H1 (cell line): ENCODE results near the gene LMAN2. TPM values are rescaled to one million over a fixed set of nuclear protein-coding genes. Genes with fewer than 3 reads are reported as not detected.

Experiments
- CTCF ChIA-PET: fragments of 300-600 bp; sonication (Branson Sonifier 250); formaldehyde crosslinking; loops from one replicate; lab custom pipeline; 2021; ENCODE audit not compliant: partially characterized antibody; lab: Charles Lee
- POLR2A ChIA-PET: fragments of 300-600 bp; sonication (Branson Sonifier 250); formaldehyde crosslinking; loops from one replicate; lab custom pipeline; 2021; ENCODE audit warnings: inconsistent platforms; ENCODE audit not compliant: partially characterized antibody; lab: Charles Lee
- DNase-seq, 2 experiments: peaks; one replicate each; pipeline versions ENCODE4 v3.0.0 to v3.0.0-alpha.2; 2010 to 2022; ENCODE audit warnings: low spot score in 2 of 2, low read depth in 1 of 2, mixed read lengths in 1 of 2
- FAIRE-seq: peaks from 2 replicates; lab custom pipeline; 2011; peaks lifted over from hg19 to GRCh38; lab: Jason Lieb, UNC
- H2AFZ ChIP-seq: 2 replicates; pipeline ENCODE4 v1.8.1; 2012; ENCODE audit warnings: low read length, inconsistent platforms
- H2AK5ac ChIP-seq: 2 replicates; pipeline ENCODE4 v1.6.1; 2013; ENCODE audit warnings: low read depth, low read length
- H2BK120ac ChIP-seq: replicated peaks from 2 replicates; pipeline ENCODE3; 2013; ENCODE audit warnings: low read depth, low read length, inconsistent platforms
- H2BK12ac ChIP-seq: 2 replicates; pipeline ENCODE4 v1.6.1; 2013; ENCODE audit warnings: low read depth, low read length
- H2BK15ac ChIP-seq: 2 replicates; pipeline ENCODE4 v1.6.1; 2013; ENCODE audit warnings: low read length
- H2BK20ac ChIP-seq: 2 replicates; pipeline ENCODE4 v1.6.1; 2013; ENCODE audit warnings: low read length
- H2BK5ac ChIP-seq: 2 replicates; pipeline ENCODE4 v1.6.1; 2013; ENCODE audit warnings: low read depth, low read length
- H3K14ac ChIP-seq: 2 replicates; pipeline ENCODE4 v1.6.1; 2013; ENCODE audit warnings: inconsistent platforms; ENCODE audit not compliant: insufficient read length
- H3K18ac ChIP-seq: 2 replicates; pipeline ENCODE4 v1.6.1; 2013; ENCODE audit warnings: low read length; ENCODE audit errors: extremely low read depth
- H3K23ac ChIP-seq: 2 replicates; pipeline ENCODE4 v1.6.1; 2013; ENCODE audit warnings: inconsistent platforms; ENCODE audit not compliant: insufficient read length
- H3K23me2 ChIP-seq: 2 replicates; pipeline ENCODE4 v1.6.1; 2013; ENCODE audit warnings: low read depth, low read length
- H3K27ac ChIP-seq: 2 replicates; pipeline ENCODE4 v1.6.1; 2011; ENCODE audit warnings: low read depth, low read length, inconsistent platforms
- H3K27me3 ChIP-seq, 4 experiments: replicated peaks in 1 of 4; 1 replicate in 1 of 4; 2 replicates in 3 of 4; pipeline versions ENCODE4 v1.6.1 to v1.8.1; 2011 to 2013; ENCODE audit warnings: low read length in 3 of 4, mild to moderate bottlenecking in 3 of 4, inconsistent platforms in 2 of 4, mixed read lengths in 2 of 4, moderate library complexity in 1 of 4; ENCODE audit not compliant: control insufficient read depth in 3 of 4, insufficient read depth in 3 of 4; ENCODE audit errors: extremely low read depth in 1 of 4
- H3K36me3 ChIP-seq, 4 experiments: 2 replicates each; pipeline versions ENCODE4 v1.6.1 to v1.8.1; 2011 to 2013; ENCODE audit warnings: mild to moderate bottlenecking in 4 of 4, low read length in 3 of 4, moderate library complexity in 2 of 4, control low read depth in 1 of 4, inconsistent platforms in 1 of 4; ENCODE audit not compliant: insufficient read depth in 4 of 4, control insufficient read depth in 2 of 4
- H3K4ac ChIP-seq: replicated peaks from 2 replicates; pipeline ENCODE3; 2013; ENCODE audit warnings: low read length, low read depth, mixed read lengths, inconsistent platforms; ENCODE audit not compliant: insufficient read length
- H3K4me1 ChIP-seq, 4 experiments: replicated peaks in 1 of 4; 1 replicate in 1 of 4; 2 replicates in 3 of 4; pipeline versions ENCODE4 v1.6.1 to v1.8.1; 2011 to 2013; ENCODE audit warnings: low read length in 3 of 4, inconsistent platforms in 2 of 4, mixed read lengths in 1 of 4; ENCODE audit not compliant: insufficient read depth in 4 of 4, control insufficient read depth in 3 of 4
- H3K4me2 ChIP-seq, 2 experiments: 2 replicates each; pipeline versions ENCODE4 v1.6.1 to v1.8.1; 2011 to 2013; ENCODE audit warnings: low read depth in 2 of 2, low read length in 2 of 2, control low read depth in 1 of 2, inconsistent platforms in 1 of 2, mild to moderate bottlenecking in 1 of 2; ENCODE audit not compliant: insufficient read depth in 1 of 2
- H3K4me3 ChIP-seq, 4 experiments: fragments of 200-600, 300-600 bp in 1 of 4; sonication (generic), shearing (Covaris generic), sonication (Bioruptor Twin) in 1 of 4; 2 replicates each; pipeline versions ENCODE4 v1.5.1 to v1.8.1; 2011 to 2016; ENCODE audit warnings: low read length in 4 of 4, low read depth in 3 of 4, control low read depth in 2 of 4, inconsistent platforms in 2 of 4, mild to moderate bottlenecking in 2 of 4, mixed read lengths in 1 of 4, moderate library complexity in 1 of 4; ENCODE audit not compliant: insufficient read depth in 2 of 4; ENCODE audit errors: extremely low read depth in 1 of 4
- H3K56ac ChIP-seq: replicated peaks from 2 replicates; pipeline ENCODE3; 2013; ENCODE audit warnings: low read depth, mild to moderate bottlenecking, mixed read lengths, low read length, inconsistent platforms; ENCODE audit not compliant: insufficient read length
- H3K79me1 ChIP-seq: 2 replicates; pipeline ENCODE4 v1.6.1; 2013; ENCODE audit warnings: low read depth, low read length, control low read depth
- H3K79me2 ChIP-seq, 2 experiments: 2 replicates each; pipeline versions ENCODE4 v1.6.1 to v1.8.1; 2012 to 2013; ENCODE audit warnings: low read length in 2 of 2, mild to moderate bottlenecking in 2 of 2, inconsistent platforms in 1 of 2; ENCODE audit not compliant: insufficient read depth in 2 of 2, control insufficient read depth in 1 of 2
- H3K9ac ChIP-seq, 4 experiments: replicated peaks in 1 of 4; 1 replicate in 1 of 4; 2 replicates in 3 of 4; pipeline versions ENCODE4 v1.6.1 to v1.8.1; 2011 to 2013; ENCODE audit warnings: low read depth in 3 of 4, low read length in 3 of 4, control low read depth in 2 of 4, mild to moderate bottlenecking in 2 of 4, moderate library complexity in 2 of 4, inconsistent platforms in 1 of 4; ENCODE audit errors: extremely low read depth in 1 of 4
- H3K9me3 ChIP-seq, 2 experiments: 2 replicates each; pipeline versions ENCODE4 v1.6.1 to v1.8.1; 2012 to 2013; ENCODE audit warnings: mild to moderate bottlenecking in 2 of 2, moderate library complexity in 2 of 2, control low read depth in 1 of 2, inconsistent platforms in 1 of 2, low read depth in 1 of 2, low read length in 1 of 2, mixed read lengths in 1 of 2; ENCODE audit not compliant: insufficient read depth in 2 of 2
- H4K20me1 ChIP-seq, 2 experiments: replicated peaks in 1 of 2; 2 replicates each; pipeline versions ENCODE3 to v1.8.1; 2011 to 2013; ENCODE audit warnings: inconsistent platforms in 2 of 2, low read length in 2 of 2, mild to moderate bottlenecking in 1 of 2; ENCODE audit not compliant: insufficient read depth in 2 of 2, control insufficient read depth in 1 of 2
- H4K5ac ChIP-seq: 2 replicates; pipeline ENCODE4 v1.6.1; 2013; ENCODE audit warnings: low read length, low read depth, mixed read lengths, inconsistent platforms; ENCODE audit not compliant: insufficient read length
- H4K8ac ChIP-seq: 2 replicates; pipeline ENCODE4 v1.8.0; 2013; ENCODE audit warnings: mild to moderate bottlenecking, moderate library complexity, low read length, inconsistent platforms; ENCODE audit not compliant: insufficient read depth; ENCODE audit errors: extremely low read depth
- H4K91ac ChIP-seq: replicated peaks from 2 replicates; pipeline ENCODE3; 2013; ENCODE audit warnings: low read length, mixed read lengths, inconsistent platforms; ENCODE audit not compliant: insufficient read length
- ATF2 ChIP-seq: IDR thresholded peaks from 2 replicates; pipeline ENCODE4 v1.6.1; 2012; ENCODE audit warnings: low read length, inconsistent platforms
- MAX ChIP-seq: IDR thresholded peaks from 2 replicates; pipeline ENCODE4 v1.6.1; 2012; ENCODE audit warnings: inconsistent platforms
- SUZ12 ChIP-seq: fragments of 200-600 bp; sonication (generic); IDR thresholded peaks from 2 replicates; pipeline ENCODE4 v1.6.1; 2012; ENCODE audit warnings: mild to moderate bottlenecking, inconsistent platforms, low read length, moderate library complexity, mixed read lengths
- TBP ChIP-seq: IDR thresholded peaks from 2 replicates; pipeline ENCODE4 v1.6.1; 2011; ENCODE audit warnings: low read depth, low read length, improper control_type of control experiment
- WGBS, 2 experiments: shearing (Covaris generic) in 1 of 2; methylation state at CpG; one replicate each; pipeline versions ENCODE4 v1.1.6 to v1.1.7; 2013 to 2015; ENCODE audit warnings: low lambda C conversion rate in 2 of 2, mixed read lengths in 2 of 2, inconsistent platforms in 1 of 2, low coverage in 1 of 2, missing lambda C conversion rate in 1 of 2; ENCODE audit not compliant: insufficient replicate concordance in 2 of 2, insufficient coverage in 1 of 2, insufficient read length in 1 of 2; ENCODE audit errors: extremely low coverage in 1 of 2, missing lambda C conversion rate in 1 of 2; 5-methylcytosine and 5-hydroxymethylcytosine counted together
- polyA plus RNA-seq, 7 experiments: library from polyadenylated mRNA; depleted of rRNA in 3 of 7; stranded (reverse) in 5 of 7; unstranded in 2 of 7; fragments of >200 nt in 5 of 7; fragments of 200-250 nt in 2 of 7; gene quantifications; 1 replicate in 5 of 7; 2 replicates in 1 of 7; 4 replicates in 1 of 7; pipeline versions ENCODE4 v1.2.1 to v1.2.3, GENCODE V29; 2011 to 2013; ENCODE audit warnings: missing spikeins in 2 of 7, mixed read lengths in 2 of 7
- total RNA-seq: library from RNA; stranded (reverse); fragmentation: NEBNext Ultra II Directional; extraction: Animal tissue kit (Norgen Biotek cat#: 25700); gene quantifications from 2 replicates; pipeline ENCODE4 v1.2.1, GENCODE V29; 2021

The LMAN2 gene
- total and polyA plus RNA-seq, 2 of the 8 experiments (the other 6 are each of a cell fraction or from before 2014, with no cell fraction given): 116 to 225 TPM

GRCh38 chr5:177389241-177390169 lies 38.0 kb upstream of the LMAN2 start:
- DNase-seq (no peak), FAIRE-seq (no peak)
- H3K9ac ChIP-seq: no peak overlapping the region
- no peak overlapping the region for H4K8ac ChIP-seq
- peaks cover 0 to 3% (median 0%) of the 10 kb centered on the region in 4 experiments; a peak in 4 of 7 replicates for H3K4me1 ChIP-seq
- H3K23ac ChIP-seq: no peak overlapping the region
- no peak overlapping the region for H3K4ac ChIP-seq
- no peak overlapping the region for H2AK5ac ChIP-seq
- H2BK5ac ChIP-seq: no peak overlapping the region
- 78% methylated on average over 21 of the region's 21 CpGs; no CpG with 5 or more reads in 1 of the 2 experiments for WGBS, 2 experiments
- H3K14ac ChIP-seq: no peak overlapping the region
- no peaks in the 10 kb centered on the region for H3K79me1 ChIP-seq
- H3K36me3 ChIP-seq: no peaks in the 10 kb centered on the region
- ChIA-PET POLR2A (interaction anchor here (0.7 to 4.2 kb wide), 14 partner anchors 8 to 100 kb away, joined by 3 to 51 read pairs (median 7); partner anchors contain the start of gene PRR7), CTCF (interaction anchor here (0.7 to 18.7 kb wide), 26 partner anchors 7 to 1475 kb away, joined by 3 to 430 read pairs (median 10); partner anchors contain the start of genes F12, GRK6, LMAN2 and PFN3)
- no peaks in the 10 kb centered on the region for H3K9me3 ChIP-seq
- no peak overlapping the region for H3K27ac ChIP-seq
- no peaks in the 10 kb centered on the region for H3K23me2 ChIP-seq
- H3K4me2 ChIP-seq: no peak overlapping the region
- peaks cover 0 to 17% (median 10%) of the 10 kb centered on the region in 4 experiments; a peak in 6 of 7 replicates for H3K27me3 ChIP-seq
- no peak overlapping the region for H4K5ac ChIP-seq
- TF ChIP-seq SUZ12: no peak; the same call in 1 of the 2 replicates
- no peak for TF ChIP-seq TBP
- TF ChIP-seq MAX: no peak
- TF ChIP-seq ATF2: no peak
- no peak overlapping the region for H3K4me3 ChIP-seq
- H4K20me1 ChIP-seq: no peaks in the 10 kb centered on the region
- no peak overlapping the region for H2AFZ ChIP-seq
- no peak overlapping the region for H3K56ac ChIP-seq
- no peak overlapping the region for H2BK120ac ChIP-seq
- H2BK12ac ChIP-seq: no peak overlapping the region
- no peaks in the 10 kb centered on the region for H3K79me2 ChIP-seq
- no peak overlapping the region for H2BK20ac ChIP-seq
- H3K18ac ChIP-seq: no peak overlapping the region
- peak overlapping the region; percentile 24; the same call in 1 of the 2 replicates for H2BK15ac ChIP-seq
- H4K91ac ChIP-seq: peak overlapping the region; percentile 25
